Ascending aorta (tissue), 2 donors: ENCODE results near the gene PARD6B. TPM values are rescaled to one million over a fixed set of nuclear protein-coding genes. Genes with fewer than 3 reads are reported as not detected.

Experiments used
- DNase-seq, 2 donors: peaks; one replicate each; pipeline ENCODE4 v3.0.0-alpha.2; 2019; ENCODE audit warnings: low spot score in 2 of 2
- H3K27ac ChIP-seq, 2 donors: fragments of 200-600 bp; sonication (generic); one replicate each; pipeline ENCODE4 v1.5.1; 2016 to 2017; ENCODE audit warnings: mild to moderate bottlenecking in 1 of 2
- H3K27me3 ChIP-seq: fragments of 200-600 bp; sonication (generic); one replicate; pipeline ENCODE4 v1.5.1; 2017
- H3K36me3 ChIP-seq, 2 donors: fragments of 200-600 bp; sonication (generic); one replicate each; pipeline ENCODE4 v1.5.1; 2016
- H3K4me1 ChIP-seq, 2 donors: fragments of 200-600 bp; sonication (generic); one replicate each; pipeline ENCODE4 v1.5.1; 2016 to 2017; ENCODE audit warnings: mild to moderate bottlenecking in 1 of 2
- H3K4me3 ChIP-seq, 2 donors: fragments of 200-600 bp; sonication (generic); one replicate each; pipeline ENCODE4 v1.5.1; 2016 to 2017; ENCODE audit warnings: mild to moderate bottlenecking in 1 of 2
- H3K9me3 ChIP-seq, 2 donors: fragments of 200-600 bp; sonication (generic); one replicate each; pipeline ENCODE4 v1.5.1; 2016
- CTCF ChIP-seq, 3 experiments: fragments of 200-600 bp in 2 of 3; fragments of 450-650 bp in 1 of 3; sonication (generic) in 2 of 3; IDR thresholded peaks; one replicate each; pipeline ENCODE4 v1.5.1; 2016 to 2019; ENCODE audit warnings: antibody characterized with exemption in 3 of 3, mild to moderate bottlenecking in 1 of 3, moderate library complexity in 1 of 3
- intact Hi-C: fragments of 100-400 bp; cut with DNase I; formaldehyde crosslinking; loops from one replicate; pipeline ENCODE4 v1.15.1; 2023
- total RNA-seq: library from RNA; depleted of rRNA; stranded (reverse); fragments of >200 nt; gene quantifications from one replicate; pipeline ENCODE4 v1.1.0, GENCODE V29; 2016

PARD6B gene
- total RNA-seq, 1 donor from 2014 or later = 1.2 TPM

DNA sequence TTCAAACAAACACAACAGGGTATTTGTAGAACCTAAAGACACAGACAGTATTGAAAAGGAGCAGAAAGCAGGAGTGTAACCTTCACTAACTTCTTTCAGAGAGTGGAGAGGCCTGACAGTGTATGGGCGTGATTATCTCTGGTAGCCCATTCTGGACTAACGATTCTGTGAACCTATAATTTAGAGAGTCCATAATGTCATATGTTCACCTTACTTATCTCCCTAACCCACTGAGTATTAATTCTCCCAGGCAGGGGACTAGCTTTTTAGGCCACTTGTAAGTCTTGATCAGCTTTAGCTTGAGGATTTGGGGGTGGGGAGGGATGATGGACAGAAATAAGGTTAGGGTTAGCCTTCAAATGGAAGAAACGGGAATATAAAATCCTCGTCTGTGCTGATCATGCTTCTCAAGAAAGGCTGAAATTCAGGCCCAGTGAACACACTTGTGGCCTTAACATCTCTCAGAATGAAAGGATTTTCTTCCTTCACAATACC is 2.8 kb upstream of the PARD6B start:
- Histone ChIP-seq H3K4me1 (peaks cover 14 to 24% of the 10 kb centered on the region in 2 donors), H3K4me3 (no peak overlapping the region), H3K27me3 (no peaks in the 10 kb centered on the region), H3K27ac (no peak overlapping the region), H3K9me3 (no peaks in the 10 kb centered on the region), H3K36me3 (no peaks in the 10 kb centered on the region)
- no peak for TF ChIP-seq CTCF (IDR thresholded peaks at IDR 0.05)
- DNase-seq = no peak
- intact Hi-C loops = no loop called here

DNA sequence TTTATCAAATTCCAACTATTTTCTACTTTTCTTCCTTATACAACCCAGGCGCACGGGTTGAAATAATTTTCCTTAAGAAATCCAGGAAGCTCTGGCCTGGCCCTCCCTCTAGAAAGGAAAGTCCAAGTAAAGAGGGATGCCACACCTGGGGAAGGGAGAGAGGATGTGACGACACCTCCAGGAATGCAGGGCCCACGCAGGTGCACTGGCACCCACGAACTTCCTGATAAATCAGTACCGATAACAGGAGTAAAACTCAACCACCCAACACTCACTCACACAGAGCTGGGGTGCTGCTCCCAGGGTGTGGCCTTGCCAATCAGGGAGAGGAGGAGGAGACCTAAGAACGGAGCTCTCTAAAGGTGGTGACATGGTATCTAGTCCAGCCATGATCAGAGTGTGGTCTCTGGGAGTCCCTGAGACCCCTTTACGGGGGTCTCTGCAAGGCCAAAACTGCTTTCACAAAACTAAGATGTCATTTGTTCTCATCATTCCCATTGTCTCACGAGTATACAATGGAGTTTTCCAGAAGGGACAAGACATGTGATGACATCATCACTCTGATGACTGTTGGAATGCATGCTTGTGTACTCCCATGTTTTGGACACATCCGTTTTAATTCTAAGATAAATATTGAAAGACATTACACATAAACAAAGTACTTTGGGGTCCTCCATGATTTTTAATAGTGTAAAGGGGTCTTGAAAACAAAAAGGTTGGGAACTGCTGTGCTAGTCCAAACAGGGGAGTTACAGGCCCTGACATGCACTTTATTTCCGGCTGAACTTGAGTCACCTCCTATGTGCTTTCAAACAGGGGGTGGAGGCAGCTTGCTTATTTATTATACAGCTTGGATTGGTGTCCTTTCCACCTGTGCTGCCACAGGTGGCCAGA is 2.2 kb upstream of the PARD6B start:
- no peak overlapping the region for H3K27ac ChIP-seq
- H3K27me3 ChIP-seq = no peaks in the 10 kb centered on the region
- no peaks in the 10 kb centered on the region for H3K36me3 ChIP-seq
- no peak overlapping the region for H3K4me3 ChIP-seq
- peaks cover 12 to 22% of the 10 kb centered on the region in 2 donors for H3K4me1 ChIP-seq
- intact Hi-C loops = no loop called here
- no peak for DNase-seq
- H3K9me3 ChIP-seq = no peaks in the 10 kb centered on the region
- no peak for TF ChIP-seq CTCF (IDR thresholded peaks at IDR 0.05)

DNA sequence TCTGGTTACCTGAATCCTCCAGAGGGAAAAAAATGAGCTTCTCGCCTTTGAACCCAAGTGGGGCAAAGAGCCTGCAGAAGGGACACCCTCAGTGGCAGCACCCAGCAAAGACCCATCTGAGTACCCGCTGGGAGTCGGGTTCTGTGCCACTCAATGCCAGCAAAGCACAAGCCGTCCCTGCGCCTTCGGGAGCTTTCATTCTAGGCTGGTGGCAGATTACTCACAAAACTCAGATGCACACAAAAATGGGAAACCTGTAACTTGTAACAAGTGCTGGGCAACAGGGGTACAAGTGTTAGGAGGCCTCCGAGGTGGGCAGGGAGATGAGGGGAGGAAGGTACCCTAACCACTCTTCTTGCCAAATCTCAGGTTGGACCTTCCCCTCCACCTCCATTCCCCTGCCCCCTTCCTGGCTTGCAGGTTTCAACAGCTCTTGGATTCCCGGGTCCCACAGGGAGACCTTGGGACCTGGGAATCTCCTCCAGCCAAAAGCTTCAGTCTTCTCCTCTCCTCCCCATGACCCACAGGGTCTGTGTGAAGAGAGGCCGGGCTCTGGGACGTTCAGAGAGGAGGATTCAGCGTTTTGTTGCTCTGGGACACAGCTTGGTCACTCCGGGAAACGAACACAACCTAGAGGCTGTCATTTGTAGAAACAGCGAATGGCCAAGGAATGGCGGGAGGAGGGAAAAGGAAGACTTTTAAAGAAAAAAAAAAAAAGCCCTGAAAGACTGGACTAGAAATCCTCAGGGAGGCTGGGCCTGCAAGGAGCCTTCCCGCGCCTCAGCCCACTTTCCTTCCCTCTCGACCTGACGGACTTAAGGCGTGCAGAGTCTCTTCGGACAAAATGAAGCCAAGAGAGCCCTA is 1.2 kb upstream of the PARD6B start:
- no peak for TF ChIP-seq CTCF (IDR thresholded peaks at IDR 0.05)
- peak overlapping the region; percentile 66 to 89 for H3K4me3 ChIP-seq
- H3K27me3 ChIP-seq = no peaks in the 10 kb centered on the region
- H3K4me1 ChIP-seq = peaks cover 8 to 15% of the 10 kb centered on the region in 2 donors
- H3K9me3 ChIP-seq = no peaks in the 10 kb centered on the region
- peak overlapping the region; percentile 71 to 88 for H3K27ac ChIP-seq
- DNase-seq = peak in 1 of 2 donors; percentile 72
- intact Hi-C loops = loop anchor here (10.0 kb wide), 2 partner anchors 215 to 545 kb away; partner anchors contain the start of gene PTPN1
- H3K36me3 ChIP-seq = no peaks in the 10 kb centered on the region

GRCh38 chr20:50730765-50731054 is 670 bp upstream of the PARD6B start:
- no peak for TF ChIP-seq CTCF (IDR thresholded peaks at IDR 0.05)
- no peaks in the 10 kb centered on the region for H3K27me3 ChIP-seq
- H3K36me3 ChIP-seq = no peaks in the 10 kb centered on the region
- H3K4me3 ChIP-seq = peak overlapping the region; percentile 66 to 89
- DNase-seq = no peak
- peaks cover 8 to 13% of the 10 kb centered on the region in 2 donors for H3K4me1 ChIP-seq
- peak overlapping the region; percentile 71 to 88 for H3K27ac ChIP-seq
- no peaks in the 10 kb centered on the region for H3K9me3 ChIP-seq
- intact Hi-C loops = loop anchor here (10.0 kb wide), 2 partner anchors 216 to 546 kb away; partner anchors contain the start of gene PTPN1

DNA sequence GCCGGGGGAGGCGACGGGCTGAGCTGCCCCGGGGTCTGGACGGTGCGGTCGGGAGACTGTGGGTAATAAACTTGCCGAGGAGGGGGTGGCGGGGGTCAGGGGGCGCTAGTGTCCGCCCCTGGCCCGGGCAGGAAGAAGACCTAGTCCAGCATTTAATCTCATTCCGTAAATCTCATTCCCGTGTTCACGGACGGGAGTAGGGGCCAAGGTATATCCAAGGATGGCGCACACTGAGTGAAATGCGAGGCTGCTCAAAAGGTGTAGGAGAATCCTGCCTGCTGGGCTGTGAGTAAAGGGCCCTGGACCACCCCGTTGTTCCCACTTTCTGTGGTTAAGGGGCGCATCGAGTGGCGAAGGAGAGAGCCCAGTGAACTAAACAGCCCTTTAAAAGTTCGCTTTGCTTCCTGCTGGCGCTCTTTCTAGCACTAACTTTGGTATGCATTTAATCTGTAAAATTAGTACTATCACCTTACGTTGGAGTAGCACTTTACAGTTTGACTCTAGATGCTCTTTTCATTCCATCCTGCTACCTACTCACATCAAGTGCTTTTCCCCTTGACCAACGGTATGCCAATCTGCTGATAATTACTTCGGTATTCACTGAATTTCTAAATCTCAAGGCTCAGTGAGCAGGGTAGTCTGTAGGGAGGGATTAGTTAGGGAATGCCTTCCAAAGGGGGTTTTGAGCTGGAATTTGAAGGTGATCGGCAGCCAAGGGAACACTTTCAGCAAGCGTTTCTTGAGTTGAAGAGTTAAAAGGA is 730 bp downstream of the PARD6B start:
- peak overlapping the region; percentile 66 to 89 for H3K4me3 ChIP-seq
- H3K27ac ChIP-seq = peak overlapping the region in 1 of 2 donors; percentile 88
- H3K9me3 ChIP-seq = no peaks in the 10 kb centered on the region
- no peaks in the 10 kb centered on the region for H3K36me3 ChIP-seq
- intact Hi-C loops = loop anchor here (10.0 kb wide), 2 partner anchors 217 to 547 kb away; partner anchors contain the start of gene PTPN1
- no peak for DNase-seq
- peaks cover 8 to 13% of the 10 kb centered on the region in 2 donors for H3K4me1 ChIP-seq
- no peaks in the 10 kb centered on the region for H3K27me3 ChIP-seq
- TF ChIP-seq CTCF (IDR thresholded peaks at IDR 0.05) = no peak
